WERI-Rb-1 (cell line): ENCODE measurements around the gene PCSK4.
"Not testable (repeated sequence)": the region's sequence is repeated elsewhere in the genome, so short reads cannot be mapped to it uniquely, and the experiment has no call there.

Source experiments
- DNase-seq: peaks from one replicate; pipeline ENCODE4 v3.0.0-alpha.2; 2020
- H3K27ac ChIP-seq: fragments of 250-450 bp; sonication (Bioruptor Pico); 2 replicates; pipeline ENCODE4 v1.5.1; 2020; ENCODE audit warnings: mild to moderate bottlenecking, moderate library complexity
- H3K27me3 ChIP-seq: fragments of 250-450 bp; sonication (Bioruptor Pico); 2 replicates; pipeline ENCODE4 v1.5.1; 2021; ENCODE audit warnings: mild to moderate bottlenecking, low read depth, moderate library complexity; ENCODE audit not compliant: insufficient read depth, severe bottlenecking
- H3K36me3 ChIP-seq: fragments of 250-450 bp; sonication (Bioruptor Pico); 2 replicates; pipeline ENCODE4 v1.5.1; 2020; ENCODE audit warnings: mild to moderate bottlenecking, moderate library complexity
- H3K4me3 ChIP-seq: 2 replicates; pipeline ENCODE4 v1.5.1; 2011; ENCODE audit warnings: low read depth, mild to moderate bottlenecking, control low read depth, low read length
- H3K9me3 ChIP-seq: fragments of 250-450 bp; sonication (Bioruptor Pico); 2 replicates; pipeline ENCODE4 v1.5.1; 2021; ENCODE audit warnings: mild to moderate bottlenecking, moderate library complexity; ENCODE audit not compliant: severe bottlenecking
- TF ChIP-seq, protein P1 (sequence below): IDR thresholded peaks from 2 replicates; pipeline ENCODE4 v1.5.1; 2011; ENCODE audit warnings: low read depth, mild to moderate bottlenecking, control low read depth, inconsistent platforms, low read length

PCSK4 gene

DNA sequence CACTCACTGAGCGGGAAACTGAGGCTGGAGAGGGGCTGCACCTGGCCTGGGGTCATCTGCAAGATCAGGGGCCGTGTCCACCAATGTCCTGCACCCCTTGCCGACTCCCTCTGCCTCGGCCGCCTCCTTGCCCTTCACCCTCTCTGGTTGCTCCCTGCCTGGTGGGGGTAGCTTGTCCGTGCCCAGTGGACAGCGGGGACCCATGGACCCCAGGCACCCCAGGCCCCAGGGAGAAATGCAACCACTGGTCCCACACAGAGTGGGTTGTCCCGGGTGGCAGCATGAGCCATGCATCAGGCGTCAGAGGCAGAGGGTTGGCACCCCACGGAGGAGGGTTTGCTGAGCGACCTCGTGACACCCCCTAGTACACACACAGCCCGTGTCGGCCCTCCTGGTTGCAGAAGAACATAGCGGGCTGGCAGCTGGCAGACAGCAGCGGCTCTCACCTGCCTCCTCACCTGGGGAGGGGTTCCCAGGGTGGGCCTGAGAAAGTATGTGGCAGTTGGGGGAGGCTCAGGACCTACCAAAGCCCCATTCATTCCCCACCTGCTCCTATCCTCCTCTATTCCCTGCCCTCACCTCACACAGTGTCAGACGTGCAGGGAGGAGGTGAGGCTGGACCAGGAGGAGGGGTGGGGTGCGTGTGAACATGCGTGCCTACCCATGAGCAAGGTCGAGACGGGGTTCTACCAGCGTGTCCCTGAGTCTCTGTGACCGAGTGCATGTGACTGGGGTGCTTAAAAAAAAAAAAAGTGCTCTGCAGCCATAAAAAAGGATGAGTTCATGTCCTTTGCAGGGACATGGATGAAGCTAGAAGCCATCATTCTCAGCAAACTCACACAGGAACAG lies 14.0 kb upstream of the PCSK4 start:
- Histone ChIP-seq H3K36me3 (no peaks in the 10 kb centered on the region), H3K4me3 (no peak overlapping the region), H3K9me3 (peaks cover 8% of the 10 kb centered on the region), H3K27ac (no peak overlapping the region), H3K27me3 (no peaks in the 10 kb centered on the region)
- DNase-seq, result no peak
- TF ChIP-seq, protein P1, sequence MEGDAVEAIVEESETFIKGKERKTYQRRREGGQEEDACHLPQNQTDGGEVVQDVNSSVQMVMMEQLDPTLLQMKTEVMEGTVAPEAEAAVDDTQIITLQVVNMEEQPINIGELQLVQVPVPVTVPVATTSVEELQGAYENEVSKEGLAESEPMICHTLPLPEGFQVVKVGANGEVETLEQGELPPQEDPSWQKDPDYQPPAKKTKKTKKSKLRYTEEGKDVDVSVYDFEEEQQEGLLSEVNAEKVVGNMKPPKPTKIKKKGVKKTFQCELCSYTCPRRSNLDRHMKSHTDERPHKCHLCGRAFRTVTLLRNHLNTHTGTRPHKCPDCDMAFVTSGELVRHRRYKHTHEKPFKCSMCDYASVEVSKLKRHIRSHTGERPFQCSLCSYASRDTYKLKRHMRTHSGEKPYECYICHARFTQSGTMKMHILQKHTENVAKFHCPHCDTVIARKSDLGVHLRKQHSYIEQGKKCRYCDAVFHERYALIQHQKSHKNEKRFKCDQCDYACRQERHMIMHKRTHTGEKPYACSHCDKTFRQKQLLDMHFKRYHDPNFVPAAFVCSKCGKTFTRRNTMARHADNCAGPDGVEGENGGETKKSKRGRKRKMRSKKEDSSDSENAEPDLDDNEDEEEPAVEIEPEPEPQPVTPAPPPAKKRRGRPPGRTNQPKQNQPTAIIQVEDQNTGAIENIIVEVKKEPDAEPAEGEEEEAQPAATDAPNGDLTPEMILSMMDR, result no peak

DNA sequence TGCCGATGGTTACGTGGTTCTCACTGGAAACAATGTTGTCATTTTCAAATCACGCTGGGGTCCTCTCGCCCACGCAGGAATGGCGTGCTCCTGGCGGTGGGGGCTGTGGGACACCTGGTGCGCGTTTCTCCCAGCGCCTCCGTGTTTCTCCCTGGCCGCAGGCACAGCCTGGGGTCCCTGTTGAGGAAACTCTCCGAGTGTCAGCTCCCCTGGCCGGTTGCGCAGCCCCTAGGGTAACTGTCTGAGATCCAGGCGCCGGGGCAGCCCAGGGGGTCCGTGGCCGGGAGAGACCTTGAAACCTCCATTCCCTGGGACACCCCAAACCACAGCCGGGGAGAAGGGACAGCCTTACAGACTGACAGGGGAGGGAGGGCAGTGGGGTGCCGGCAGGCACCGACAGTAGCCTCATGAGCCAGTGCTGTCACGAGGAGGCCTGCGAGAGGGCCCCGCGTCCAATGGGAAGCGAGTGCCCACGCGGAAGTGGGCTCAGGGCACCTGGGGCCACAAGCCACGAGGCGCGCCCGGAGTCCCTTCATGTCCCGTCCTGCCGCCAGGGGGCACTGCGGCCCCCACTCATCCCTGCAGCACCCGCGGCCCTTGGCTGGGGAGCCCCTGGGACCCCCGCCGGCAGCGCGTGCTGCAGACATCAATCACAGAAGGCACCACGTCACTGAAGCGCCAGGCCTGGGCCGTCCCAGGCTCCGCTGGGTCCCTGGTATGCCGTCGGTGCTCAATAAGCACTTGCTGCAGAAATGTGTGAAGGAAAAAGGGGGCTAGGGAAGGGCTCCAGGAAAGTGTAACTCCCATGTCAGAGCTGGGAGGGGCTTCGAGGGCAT lies 13.2 kb upstream of the PCSK4 start:
- Histone ChIP-seq H3K4me3 (no peak overlapping the region), H3K27me3 (no peaks in the 10 kb centered on the region), H3K9me3 (peaks cover 8% of the 10 kb centered on the region), H3K27ac (peak overlapping the region; percentile 38), H3K36me3 (no peaks in the 10 kb centered on the region)
- TF ChIP-seq, protein P1, result peak; percentile 96
- DNase-seq, result peak; percentile 70

DNA sequence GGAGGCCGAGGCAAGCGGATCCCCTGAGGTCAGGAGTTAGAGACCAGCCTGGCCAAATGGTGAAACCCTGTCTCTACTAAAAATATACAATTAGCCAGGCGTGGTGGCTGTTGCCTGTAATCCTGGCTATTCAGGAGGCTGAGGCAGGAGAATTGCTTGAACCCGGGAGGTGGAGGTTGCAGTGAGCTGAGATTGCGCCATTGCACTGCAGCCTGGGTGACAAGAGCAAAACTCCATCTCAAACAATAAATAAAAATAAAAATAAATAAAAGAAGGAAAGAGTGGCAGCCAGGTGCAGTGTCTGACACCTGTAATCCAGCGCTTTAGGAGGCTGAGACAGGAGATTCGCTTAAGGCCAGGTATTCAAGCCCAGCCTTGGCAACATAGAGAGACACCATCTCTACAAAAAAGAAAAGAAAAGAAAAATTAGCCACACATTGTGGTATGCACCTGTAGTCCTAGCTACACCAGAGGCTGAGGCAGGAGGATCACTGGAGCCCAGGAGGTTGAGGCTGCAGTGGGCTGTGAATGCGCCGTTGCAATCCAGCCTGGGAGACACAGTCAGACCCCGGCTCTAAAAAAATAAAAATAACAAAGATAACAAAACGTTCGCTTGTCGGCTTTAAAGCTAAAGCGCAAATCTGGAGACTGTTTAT lies 12.4 kb upstream of the PCSK4 start:
- Histone ChIP-seq H3K27me3 (no peaks in the 10 kb centered on the region), H3K4me3 (no peak overlapping the region), H3K27ac (peak overlapping the region; percentile 30), H3K9me3 (peaks cover 8% of the 10 kb centered on the region), H3K36me3 (no peaks in the 10 kb centered on the region)
- TF ChIP-seq, protein P1, result no peak
- DNase-seq, result no peak

DNA sequence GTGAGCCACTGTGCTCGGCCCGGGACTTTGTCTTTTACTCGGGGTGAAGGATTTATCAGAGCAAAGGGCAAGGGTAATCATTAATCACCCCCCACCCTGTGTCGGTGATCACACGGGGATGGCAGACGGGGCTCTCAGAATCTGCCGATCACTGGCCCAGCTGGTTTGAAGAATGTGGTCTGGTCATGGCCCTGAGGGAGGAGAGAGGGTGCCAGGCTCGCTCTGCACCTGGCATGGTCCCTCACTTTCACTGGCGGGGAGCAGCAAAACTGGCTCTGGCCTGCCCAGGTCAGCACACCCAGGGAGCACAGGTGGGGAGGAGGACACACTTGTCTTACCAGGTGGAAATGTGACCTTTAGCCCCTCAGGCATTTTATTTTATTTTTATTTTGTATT lies 11.0 kb upstream of the PCSK4 start:
- DNase-seq, result no peak

DNA sequence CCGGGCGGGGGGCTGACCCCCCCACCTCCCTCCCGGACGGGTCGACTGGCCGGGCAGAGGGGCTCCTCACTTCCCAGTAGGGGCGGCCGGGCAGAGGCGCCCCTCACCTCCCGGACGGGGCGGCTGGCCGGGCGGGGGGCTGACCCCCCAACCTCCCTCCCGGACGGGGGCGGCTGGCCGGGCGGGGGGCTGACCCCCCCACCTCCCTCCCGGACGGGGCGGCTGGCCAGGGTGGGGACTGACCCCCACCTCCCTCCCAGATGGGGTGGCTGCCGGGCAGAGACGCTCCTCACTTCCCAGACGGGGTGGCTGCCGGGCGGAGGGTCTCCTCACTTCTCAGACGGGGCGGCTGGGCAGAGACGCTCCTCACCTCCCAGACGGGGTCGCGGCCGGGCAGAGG lies 9.1 kb upstream of the PCSK4 start:
- not testable (repeated sequence) for H3K27ac ChIP-seq, DNase-seq, H3K27me3 ChIP-seq, H3K9me3 ChIP-seq, H3K4me3 ChIP-seq, H3K36me3 ChIP-seq

More for the DNA sequence above, 11.0 kb upstream of the PCSK4 start:
- TF ChIP-seq, protein P1, result no peak
- Histone ChIP-seq H3K27me3 (no peaks in the 10 kb centered on the region), H3K36me3 (no peaks in the 10 kb centered on the region), H3K9me3 (peaks cover 8% of the 10 kb centered on the region), H3K27ac (no peak overlapping the region), H3K4me3 (no peak overlapping the region)
